Transverse colon (tissue), 4 donors: ENCODE results near the gene CEND1.

Experiments
- EP300 ChIP-seq: sonication (generic); formaldehyde crosslinking; IDR thresholded peaks from one replicate; pipeline ENCODE4 v1.6.1; 2017; ENCODE audit warnings: antibody characterized with exemption, low read depth
- POLR2A ChIP-seq: fragments of 450-650 bp; IDR thresholded peaks from one replicate; pipeline ENCODE4 v1.6.1; 2016; ENCODE audit warnings: antibody characterized with exemption, mild to moderate bottlenecking, moderate library complexity
- POLR2AphosphoS5 ChIP-seq, 3 donors: sonication (generic); formaldehyde crosslinking; IDR thresholded peaks; one replicate each; pipeline ENCODE4 v1.6.1; 2016; ENCODE audit warnings: antibody characterized with exemption in 3 of 3
- TF ChIP-seq, protein P1 (sequence below), 5 experiments: fragments of 200-600 bp in 3 of 5; fragments of 450-650 bp in 2 of 5; sonication (generic) in 3 of 5; IDR thresholded peaks; 1 replicate in 2 of 5; 2 replicates in 3 of 5; pipeline ENCODE4 v1.5.1; 2016 to 2017; ENCODE audit warnings: antibody characterized with exemption in 5 of 5, inconsistent platforms in 3 of 5, mild to moderate bottlenecking in 2 of 5, moderate library complexity in 1 of 5

DNA sequence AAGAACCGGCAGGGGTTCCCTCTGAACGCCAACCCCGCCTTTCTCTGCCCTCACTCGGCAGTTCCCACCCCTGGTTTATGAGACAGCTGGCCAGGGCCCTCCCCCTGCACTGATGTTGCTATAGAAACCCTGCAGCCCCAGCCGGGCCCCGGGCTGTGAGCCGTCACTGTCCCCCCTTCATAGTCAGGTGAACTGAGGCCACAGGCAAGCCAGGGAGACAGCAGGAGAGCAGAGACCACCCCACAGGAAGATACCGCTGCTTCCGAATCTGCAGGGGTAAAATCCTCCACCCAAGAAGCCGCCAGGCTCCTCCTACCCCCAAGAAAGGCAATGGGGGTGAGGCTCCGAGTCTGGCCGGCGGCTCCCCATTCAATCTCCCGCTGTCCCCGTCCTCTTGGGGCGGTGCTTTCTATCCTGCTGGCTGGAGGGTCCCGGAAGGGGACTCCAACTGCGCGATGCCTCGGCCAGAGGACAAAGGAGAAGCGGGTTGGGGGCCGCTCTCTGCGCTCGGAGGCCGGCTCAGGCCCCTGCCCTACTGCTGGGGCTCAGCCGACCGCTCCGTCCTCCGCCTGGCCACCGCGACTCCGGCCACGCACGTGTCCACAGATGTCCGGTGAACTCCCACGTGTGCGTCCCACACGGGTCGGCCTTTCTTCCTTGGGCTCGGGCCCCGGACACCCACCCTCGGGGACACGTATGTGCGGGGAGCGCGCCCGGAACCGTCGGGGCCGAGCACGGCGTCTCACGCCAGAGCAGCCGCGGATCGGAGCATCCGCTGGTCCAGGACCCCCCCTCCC is 7.6 kb upstream of the CEND1 start:
- TF ChIP-seq, protein P1, sequence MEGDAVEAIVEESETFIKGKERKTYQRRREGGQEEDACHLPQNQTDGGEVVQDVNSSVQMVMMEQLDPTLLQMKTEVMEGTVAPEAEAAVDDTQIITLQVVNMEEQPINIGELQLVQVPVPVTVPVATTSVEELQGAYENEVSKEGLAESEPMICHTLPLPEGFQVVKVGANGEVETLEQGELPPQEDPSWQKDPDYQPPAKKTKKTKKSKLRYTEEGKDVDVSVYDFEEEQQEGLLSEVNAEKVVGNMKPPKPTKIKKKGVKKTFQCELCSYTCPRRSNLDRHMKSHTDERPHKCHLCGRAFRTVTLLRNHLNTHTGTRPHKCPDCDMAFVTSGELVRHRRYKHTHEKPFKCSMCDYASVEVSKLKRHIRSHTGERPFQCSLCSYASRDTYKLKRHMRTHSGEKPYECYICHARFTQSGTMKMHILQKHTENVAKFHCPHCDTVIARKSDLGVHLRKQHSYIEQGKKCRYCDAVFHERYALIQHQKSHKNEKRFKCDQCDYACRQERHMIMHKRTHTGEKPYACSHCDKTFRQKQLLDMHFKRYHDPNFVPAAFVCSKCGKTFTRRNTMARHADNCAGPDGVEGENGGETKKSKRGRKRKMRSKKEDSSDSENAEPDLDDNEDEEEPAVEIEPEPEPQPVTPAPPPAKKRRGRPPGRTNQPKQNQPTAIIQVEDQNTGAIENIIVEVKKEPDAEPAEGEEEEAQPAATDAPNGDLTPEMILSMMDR (IDR thresholded peaks at IDR 0.05): no peak
- no peak for TF ChIP-seq POLR2A
- TF ChIP-seq EP300: no peak
- TF ChIP-seq POLR2AphosphoS5 (IDR thresholded peaks at IDR 0.05): no peak
